ES-I3 (cell line): ENCODE data around the gene FGGY.
"Not testable (repeated sequence)": the region's sequence is repeated elsewhere in the genome, so short reads cannot be mapped to it uniquely, and the experiment has no call there.

Experiments
- H3K36me3 ChIP-seq: 2 replicates; pipeline ENCODE4 v1.6.1; 2013; ENCODE audit warnings: mild to moderate bottlenecking, low read length, control low read depth, moderate library complexity; ENCODE audit not compliant: insufficient read depth
- H3K4me1 ChIP-seq: 2 replicates; pipeline ENCODE4 v1.6.1; 2013; ENCODE audit warnings: mild to moderate bottlenecking, control low read depth, low read length; ENCODE audit not compliant: insufficient read depth
- H3K9ac ChIP-seq: 2 replicates; pipeline ENCODE4 v1.6.1; 2013; ENCODE audit warnings: low read depth, mild to moderate bottlenecking, low read length, moderate library complexity
- H3K9me3 ChIP-seq: 2 replicates; pipeline ENCODE4 v1.6.1; 2013; ENCODE audit warnings: mild to moderate bottlenecking, low read length, moderate library complexity; ENCODE audit not compliant: control insufficient read depth, insufficient read depth

The FGGY gene

DNA sequence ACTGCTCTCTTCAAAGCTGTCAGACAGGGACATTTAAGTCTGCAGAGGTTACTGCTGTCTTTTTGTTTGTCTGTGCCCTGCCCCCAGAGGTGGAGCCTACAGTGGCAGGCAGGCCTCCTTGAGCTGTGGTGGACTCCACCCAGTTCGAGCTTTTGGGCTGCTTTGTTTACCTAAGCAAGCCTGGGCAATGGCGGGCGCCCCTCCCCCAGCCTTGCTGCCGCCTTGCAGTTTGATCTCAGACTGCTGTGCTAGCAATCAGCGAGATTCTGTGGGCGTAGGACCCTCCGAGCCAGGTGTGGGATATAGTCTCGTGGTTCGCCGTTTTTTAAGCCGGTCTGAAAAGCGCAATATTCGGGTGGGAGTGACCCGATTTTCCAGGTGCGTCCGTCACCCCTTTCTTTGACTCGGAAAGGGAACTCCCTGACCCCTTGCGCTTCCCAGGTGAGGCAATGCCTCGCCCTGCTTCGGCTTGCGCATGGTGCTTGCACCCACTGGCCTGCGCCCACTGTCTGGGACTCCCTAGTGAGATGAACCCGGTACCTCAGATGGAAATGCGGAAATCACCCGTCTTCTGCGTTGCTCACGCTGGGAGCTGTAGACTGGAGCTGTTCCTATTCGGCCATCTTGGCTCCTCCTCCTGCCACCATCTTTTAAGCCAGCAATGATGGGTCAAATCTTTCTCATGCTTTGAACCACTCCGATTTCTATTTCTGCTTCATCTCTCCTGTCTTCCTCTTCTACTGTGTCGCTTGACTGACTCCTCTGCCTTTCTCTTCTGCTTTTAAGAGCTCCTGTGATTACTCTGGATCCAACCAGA is 356.5 kb downstream of the FGGY start:
- not testable (repeated sequence) for H3K9me3 ChIP-seq, H3K36me3 ChIP-seq, H3K4me1 ChIP-seq
- peak overlapping the region; percentile 31 for H3K9ac ChIP-seq

DNA sequence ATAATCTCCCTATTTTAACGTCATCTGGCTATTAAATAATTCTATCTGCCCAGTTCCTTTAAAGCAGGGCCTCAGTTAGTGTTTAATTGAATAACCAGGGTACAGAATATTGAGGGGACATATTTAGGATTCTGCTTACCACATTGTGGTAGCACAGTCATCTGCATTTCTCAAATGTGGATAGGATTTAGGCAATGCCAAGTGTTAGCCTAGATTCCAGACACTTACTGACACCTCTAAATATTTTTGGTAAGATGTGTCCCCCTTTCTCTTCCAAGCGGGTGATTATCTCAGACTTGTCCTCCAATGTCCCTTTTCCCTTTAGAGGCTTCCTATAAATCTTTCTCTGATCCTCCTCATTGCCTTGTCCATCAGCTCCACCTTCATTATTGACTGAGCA is 357.1 kb downstream of the FGGY start:
- Histone ChIP-seq H3K9ac (peak overlapping the region; percentile 31), H3K36me3 (no peaks in the 10 kb centered on the region), H3K4me1 (no peaks in the 10 kb centered on the region; the same call in 1 of the 2 replicates), H3K9me3 (no peaks in the 10 kb centered on the region)

GRCh38 chr1:59657873-59658465 is 361.1 kb downstream of the FGGY start:
- Histone ChIP-seq H3K4me1 (no peaks in the 10 kb centered on the region; the same call in 1 of the 2 replicates), H3K9me3 (no peaks in the 10 kb centered on the region), H3K36me3 (no peaks in the 10 kb centered on the region), H3K9ac (no peak overlapping the region)

DNA sequence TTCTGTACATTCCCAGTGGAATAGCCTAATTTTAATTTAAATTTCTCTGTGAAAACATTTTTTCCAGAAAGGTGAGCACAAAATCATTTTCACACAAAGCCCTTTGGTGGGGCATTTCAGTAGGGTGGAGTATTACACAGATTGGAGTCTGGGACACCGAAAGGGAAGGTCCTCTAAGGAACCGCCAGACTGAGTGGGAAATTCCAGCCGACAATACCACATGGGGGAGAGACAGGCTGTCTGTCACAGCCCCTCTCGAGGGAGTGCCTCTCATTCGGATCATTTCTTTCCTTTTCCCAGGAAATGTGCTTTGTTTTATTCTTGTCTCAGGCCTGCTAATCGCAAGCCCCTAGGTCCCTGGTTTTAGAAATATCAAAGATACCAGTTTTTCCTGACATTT is 367.3 kb downstream of the FGGY start:
- Histone ChIP-seq H3K9me3 (no peaks in the 10 kb centered on the region), H3K4me1 (peaks cover 10% of the 10 kb centered on the region), H3K36me3 (no peaks in the 10 kb centered on the region), H3K9ac (no peak overlapping the region)

- Histone ChIP-seq H3K9ac (no peak overlapping the region), H3K9me3 (no peaks in the 10 kb centered on the region), H3K36me3 (no peaks in the 10 kb centered on the region), H3K4me1 (peaks cover 26% of the 10 kb centered on the region)
Observed at GRCh38 chr1:59666106-59666505, 369.2 kb downstream of the FGGY start.

- Histone ChIP-seq H3K9me3 (no peaks in the 10 kb centered on the region), H3K9ac (no peak overlapping the region), H3K4me1 (peaks cover 28% of the 10 kb centered on the region), H3K36me3 (no peaks in the 10 kb centered on the region)
Observed at GRCh38 chr1:59667020-59667419, 370.1 kb downstream of the FGGY start.

DNA sequence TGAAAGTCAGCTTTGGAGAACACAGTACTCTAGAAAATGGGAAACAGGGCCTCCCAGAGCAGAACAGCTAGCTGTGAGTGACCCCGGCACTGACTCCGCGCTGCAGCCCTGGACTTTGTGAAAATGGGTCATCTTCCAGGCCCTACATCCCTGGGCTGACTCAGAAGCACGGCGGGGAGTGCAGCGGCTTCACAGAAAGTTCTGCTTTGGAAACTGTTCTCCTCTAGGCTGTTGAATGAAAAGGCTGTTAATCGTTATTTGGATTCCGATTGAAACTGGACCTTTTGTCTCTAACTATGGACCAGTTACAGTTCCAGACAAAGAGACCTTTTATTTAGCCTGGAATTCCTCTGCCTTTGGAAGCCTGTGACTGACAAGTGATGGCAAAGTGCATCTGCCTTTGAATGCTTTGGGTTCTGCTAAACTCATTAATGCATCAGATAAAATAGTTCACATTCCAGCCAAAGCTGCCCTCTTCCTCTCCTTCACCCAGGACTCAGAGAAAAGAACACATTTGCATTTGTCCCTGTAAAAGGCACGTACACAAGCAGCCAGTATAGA is 372.9 kb downstream of the FGGY start:
- no peak overlapping the region for H3K9ac ChIP-seq
- no peaks in the 10 kb centered on the region for H3K36me3 ChIP-seq
- H3K4me1 ChIP-seq: peaks cover 32% of the 10 kb centered on the region
- no peaks in the 10 kb centered on the region; the same call in 1 of the 2 replicates for H3K9me3 ChIP-seq

DNA sequence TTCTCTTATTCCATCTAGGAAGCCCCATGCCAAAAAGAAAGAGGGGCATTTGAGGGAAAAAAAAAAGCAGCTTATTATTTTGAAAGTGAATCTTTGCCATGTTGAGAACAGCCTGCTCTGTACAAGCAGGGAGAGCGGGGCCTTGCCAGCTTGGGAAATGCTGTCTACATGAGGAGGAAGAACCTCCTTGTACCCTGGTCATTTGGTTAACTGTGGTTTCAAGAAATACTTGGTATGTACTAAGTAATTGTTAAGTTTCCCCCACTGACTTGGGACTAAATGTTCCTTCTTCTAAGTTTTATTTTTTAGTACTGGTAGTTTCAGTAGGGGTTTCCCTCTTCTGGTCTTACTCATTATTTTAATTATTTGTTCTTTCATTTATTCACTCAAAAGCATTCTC is 373.8 kb downstream of the FGGY start:
- Histone ChIP-seq H3K9me3 (no peaks in the 10 kb centered on the region; the same call in 1 of the 2 replicates), H3K4me1 (peaks cover 32% of the 10 kb centered on the region), H3K36me3 (no peaks in the 10 kb centered on the region), H3K9ac (no peak overlapping the region)

DNA sequence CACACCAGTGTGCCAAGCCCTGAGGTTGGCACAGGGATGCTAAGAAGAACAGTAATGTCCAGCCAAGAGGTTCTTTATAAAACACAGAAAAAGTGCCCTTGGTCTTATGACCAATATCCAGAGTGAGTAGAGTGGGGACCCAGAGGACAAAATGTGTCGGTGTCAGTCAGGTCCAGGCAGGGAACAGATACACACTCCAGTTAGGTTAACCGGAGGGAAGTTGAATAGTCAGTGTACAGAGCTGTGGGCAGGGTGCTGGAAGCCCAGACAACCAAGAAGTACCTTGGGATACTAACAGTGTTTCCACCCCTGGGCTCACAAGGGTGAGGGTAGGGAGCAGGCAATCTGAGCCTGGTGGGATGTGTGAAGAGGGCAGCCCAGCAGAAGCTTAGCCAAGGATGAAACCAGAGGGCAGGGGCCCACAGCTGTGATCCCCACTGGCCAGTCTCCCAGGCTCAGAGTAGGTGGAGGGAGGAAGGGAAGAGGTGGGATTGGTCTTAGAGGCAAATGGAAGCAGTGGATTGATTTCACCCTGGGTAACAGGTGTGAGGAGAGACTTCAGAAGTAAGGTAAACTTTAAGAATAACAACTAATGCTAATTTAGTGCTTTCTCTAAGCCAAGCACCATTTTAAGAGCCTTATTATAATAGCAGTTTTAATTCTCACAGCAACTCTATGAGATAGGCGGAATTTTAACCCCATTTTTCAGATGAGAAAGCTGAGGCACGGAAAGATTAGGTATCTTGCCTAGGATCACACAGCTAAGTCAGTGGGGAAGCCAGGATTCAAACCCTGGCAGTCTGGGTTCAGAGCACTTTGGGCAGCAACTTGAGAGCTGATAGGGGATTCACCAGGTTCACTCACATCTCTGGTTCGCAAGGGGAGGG is 374.4 kb downstream of the FGGY start:
- Histone ChIP-seq H3K4me1 (peaks cover 32% of the 10 kb centered on the region), H3K9me3 (no peaks in the 10 kb centered on the region; the same call in 1 of the 2 replicates), H3K36me3 (no peaks in the 10 kb centered on the region), H3K9ac (no peak overlapping the region)

- H3K9ac ChIP-seq: no peak overlapping the region
- no peaks in the 10 kb centered on the region for H3K36me3 ChIP-seq
- H3K4me1 ChIP-seq: peaks cover 32% of the 10 kb centered on the region
- H3K9me3 ChIP-seq: no peaks in the 10 kb centered on the region; the same call in 1 of the 2 replicates
Observed at GRCh38 chr1:59671953-59672305, 375.0 kb downstream of the FGGY start.

DNA sequence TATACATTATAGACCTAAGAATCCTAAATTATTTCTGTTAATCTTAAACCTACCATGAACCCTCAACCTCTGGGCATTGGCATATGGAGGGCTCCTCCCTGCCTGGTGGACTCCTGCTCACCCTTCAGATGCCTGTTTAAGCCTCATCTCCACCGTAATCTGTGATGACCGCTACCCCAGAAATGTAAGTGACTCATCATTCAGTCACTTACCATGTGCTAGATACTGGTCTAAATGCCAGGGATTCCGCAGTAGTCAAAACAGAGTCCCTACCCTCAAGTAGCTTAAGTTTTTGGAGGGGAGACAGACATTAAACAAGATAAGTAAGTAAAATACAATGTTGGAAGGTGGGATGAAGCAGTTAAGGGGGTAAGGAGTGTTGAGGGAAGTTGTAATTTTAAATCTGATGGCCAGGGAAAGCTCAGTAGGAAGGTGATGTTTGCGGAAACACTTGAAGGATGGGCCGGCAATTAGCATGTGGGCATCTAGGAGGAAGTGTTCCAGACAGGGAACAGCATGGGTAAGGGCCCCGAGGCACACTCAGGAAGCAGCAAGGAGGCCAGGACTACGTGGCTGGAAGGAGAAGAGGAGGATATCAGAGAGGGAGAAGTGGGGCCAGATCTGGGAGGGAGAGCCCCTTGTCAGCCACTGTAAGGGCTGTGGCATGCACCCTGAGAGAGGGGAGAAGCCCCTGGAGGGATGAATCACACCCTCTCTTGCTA is 376.1 kb downstream of the FGGY start:
- no peaks in the 10 kb centered on the region for H3K36me3 ChIP-seq
- H3K9ac ChIP-seq: no peak overlapping the region
- H3K4me1 ChIP-seq: peaks cover 38% of the 10 kb centered on the region
- H3K9me3 ChIP-seq: no peaks in the 10 kb centered on the region; the same call in 1 of the 2 replicates

GRCh38 chr1:59673573-59674450 is 376.9 kb downstream of the FGGY start:
- Histone ChIP-seq H3K9ac (no peak overlapping the region), H3K4me1 (peaks cover 46% of the 10 kb centered on the region), H3K9me3 (no peaks in the 10 kb centered on the region; the same call in 1 of the 2 replicates), H3K36me3 (no peaks in the 10 kb centered on the region)

- no peak overlapping the region for H3K9ac ChIP-seq
- no peaks in the 10 kb centered on the region; the same call in 1 of the 2 replicates for H3K9me3 ChIP-seq
- peaks cover 44% of the 10 kb centered on the region for H3K4me1 ChIP-seq
- H3K36me3 ChIP-seq: no peaks in the 10 kb centered on the region
Observed at GRCh38 chr1:59674595-59674994, 377.7 kb downstream of the FGGY start.
